H1 (cell line): ENCODE results near the gene S1PR3.

ENCODE experiments used
- ASH2L ChIP-seq: fragments of 200-600, 300-600 bp; sonication (generic); IDR thresholded peaks from one replicate; pipeline ENCODE4 v1.7.1; 2017; ENCODE audit warnings: low read length
- CEBPB ChIP-seq: IDR thresholded peaks from 2 replicates; pipeline ENCODE4 v1.6.1; 2012; ENCODE audit warnings: low read depth, low read length
- CHD1 ChIP-seq: IDR thresholded peaks from 2 replicates; pipeline ENCODE4 v1.6.1; 2012; ENCODE audit warnings: low read depth, low read length, improper control_type of control experiment
- CTCF ChIP-seq, 3 experiments: IDR thresholded peaks; 1 replicate in 2 of 3; 2 replicates in 1 of 3; pipeline versions ENCODE4 v1.5.1 to v1.6.1; 2011; ENCODE audit warnings: low read length in 3 of 3, mild to moderate bottlenecking in 3 of 3, inconsistent platforms in 2 of 3, low read depth in 1 of 3, moderate library complexity in 1 of 3; ENCODE audit not compliant: insufficient read depth in 1 of 3; ENCODE audit errors: control extremely low read depth in 1 of 3
- JUN ChIP-seq: IDR thresholded peaks from 2 replicates; pipeline ENCODE4 v1.6.1; 2011; ENCODE audit warnings: low read depth, mild to moderate bottlenecking, improper control_type of control experiment, low read length
- KDM1A ChIP-seq: fragments of 200-600, 300-600 bp; sonication (generic); IDR thresholded peaks from 2 replicates; pipeline ENCODE4 v1.7.1; 2016; ENCODE audit warnings: mild to moderate bottlenecking, low read length, borderline replicate concordance
- KDM5A ChIP-seq: fragments of 200-600 bp; IDR thresholded peaks from 2 replicates; pipeline ENCODE4 v1.7.1; 2012; ENCODE audit warnings: mild to moderate bottlenecking, low read length, inconsistent platforms, mixed read lengths
- MAX ChIP-seq: IDR thresholded peaks from 2 replicates; pipeline ENCODE4 v1.6.1; 2012; ENCODE audit warnings: inconsistent platforms
- POLR2A ChIP-seq, 2 experiments: IDR thresholded peaks; 1 replicate in 1 of 2; 2 replicates in 1 of 2; pipeline ENCODE4 v1.6.1; 2011; ENCODE audit warnings: low read depth in 2 of 2, low read length in 2 of 2, mild to moderate bottlenecking in 2 of 2; ENCODE audit errors: control extremely low read depth in 1 of 2
- RAD21 ChIP-seq, 2 experiments: IDR thresholded peaks in 1 of 2; conservative IDR thresholded peaks in 1 of 2; 2 replicates each; pipeline ENCODE4 v1.6.1; 2011; ENCODE audit warnings: low read depth in 2 of 2, low read length in 2 of 2, improper control_type of control experiment in 1 of 2, inconsistent platforms in 1 of 2, mild to moderate bottlenecking in 1 of 2, moderate library complexity in 1 of 2
- SIRT6 ChIP-seq: IDR thresholded peaks from one replicate; pipeline ENCODE4 v1.7.1; 2012; ENCODE audit warnings: low read length, inconsistent platforms
- TAF1 ChIP-seq: IDR thresholded peaks from 2 replicates; pipeline ENCODE4 v1.6.1; 2011; ENCODE audit warnings: mild to moderate bottlenecking, low read depth, low read length
- YY1 ChIP-seq: IDR thresholded peaks from 2 replicates; pipeline ENCODE4 v1.6.1; 2011; ENCODE audit warnings: low read depth, mild to moderate bottlenecking, low read length
- TF ChIP-seq, protein P1 (sequence below): IDR thresholded peaks from 2 replicates; pipeline ENCODE4 v1.6.1; 2011; ENCODE audit warnings: low read depth, mild to moderate bottlenecking, low read length; ENCODE audit not compliant: insufficient read depth

DNA sequence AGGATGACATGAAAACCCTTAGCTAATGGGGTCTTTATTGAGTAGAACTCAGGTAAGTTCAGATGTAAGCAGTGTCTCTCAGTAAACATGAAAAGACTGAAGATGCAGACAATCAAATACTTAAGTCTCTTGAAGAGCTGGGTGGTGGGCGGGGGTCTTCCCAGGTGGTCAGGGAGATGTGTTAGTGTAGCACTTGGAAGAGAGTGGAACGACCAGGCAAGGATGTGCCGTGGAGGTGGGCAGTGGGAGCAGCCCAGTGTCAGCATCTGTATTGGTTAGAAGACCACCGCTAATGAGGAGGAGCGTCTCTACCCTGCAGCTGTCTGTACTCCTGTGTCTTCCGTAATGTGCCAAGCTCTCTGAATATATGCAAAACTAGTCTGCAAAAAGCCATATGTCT is 4.4 kb downstream of the S1PR3 start:
- no peak for TF ChIP-seq ASH2L
- TF ChIP-seq POLR2A (IDR thresholded peaks at IDR 0.05; ENCODE audit: control extremely low read depth in 1 of 2, low read depth in 2 of 2, low read length in 2 of 2): no peak
- TF ChIP-seq CTCF (IDR thresholded peaks at IDR 0.05; ENCODE audit: control extremely low read depth in 1 of 3, insufficient read depth in 1 of 3, low read depth in 1 of 3, low read length in 3 of 3): no peak
- TF ChIP-seq JUN: no peak
- TF ChIP-seq, protein P1, sequence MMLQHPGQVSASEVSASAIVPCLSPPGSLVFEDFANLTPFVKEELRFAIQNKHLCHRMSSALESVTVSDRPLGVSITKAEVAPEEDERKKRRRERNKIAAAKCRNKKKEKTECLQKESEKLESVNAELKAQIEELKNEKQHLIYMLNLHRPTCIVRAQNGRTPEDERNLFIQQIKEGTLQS: no peak
- no peak for TF ChIP-seq YY1
- TF ChIP-seq SIRT6: no peak
- TF ChIP-seq TAF1: no peak
- TF ChIP-seq RAD21 (IDR thresholded peaks at IDR 0.05 in 1 of 2, conservative IDR thresholded peaks at IDR 0.05 in 1 of 2; ENCODE audit: low read depth in 2 of 2, low read length in 2 of 2): no peak
- TF ChIP-seq CHD1: no peak
- no peak for TF ChIP-seq KDM1A
- TF ChIP-seq KDM5A: no peak
- TF ChIP-seq MAX: no peak
- no peak for TF ChIP-seq CEBPB
